ENCODE data around the gene TMEM108.

- no peak for TF ChIP-seq EZH2phosphoT487 (IDR thresholded peaks at IDR 0.05; ENCODE audit: borderline replicate concordance)
- TF ChIP-seq, protein P1, sequence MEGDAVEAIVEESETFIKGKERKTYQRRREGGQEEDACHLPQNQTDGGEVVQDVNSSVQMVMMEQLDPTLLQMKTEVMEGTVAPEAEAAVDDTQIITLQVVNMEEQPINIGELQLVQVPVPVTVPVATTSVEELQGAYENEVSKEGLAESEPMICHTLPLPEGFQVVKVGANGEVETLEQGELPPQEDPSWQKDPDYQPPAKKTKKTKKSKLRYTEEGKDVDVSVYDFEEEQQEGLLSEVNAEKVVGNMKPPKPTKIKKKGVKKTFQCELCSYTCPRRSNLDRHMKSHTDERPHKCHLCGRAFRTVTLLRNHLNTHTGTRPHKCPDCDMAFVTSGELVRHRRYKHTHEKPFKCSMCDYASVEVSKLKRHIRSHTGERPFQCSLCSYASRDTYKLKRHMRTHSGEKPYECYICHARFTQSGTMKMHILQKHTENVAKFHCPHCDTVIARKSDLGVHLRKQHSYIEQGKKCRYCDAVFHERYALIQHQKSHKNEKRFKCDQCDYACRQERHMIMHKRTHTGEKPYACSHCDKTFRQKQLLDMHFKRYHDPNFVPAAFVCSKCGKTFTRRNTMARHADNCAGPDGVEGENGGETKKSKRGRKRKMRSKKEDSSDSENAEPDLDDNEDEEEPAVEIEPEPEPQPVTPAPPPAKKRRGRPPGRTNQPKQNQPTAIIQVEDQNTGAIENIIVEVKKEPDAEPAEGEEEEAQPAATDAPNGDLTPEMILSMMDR (IDR thresholded peaks at IDR 0.05 in 2 of 3, conservative IDR thresholded peaks at IDR 0.05 in 1 of 3; ENCODE audit: borderline replicate concordance in 1 of 3, insufficient read depth in 1 of 3, low read depth in 2 of 3, low read length in 2 of 3): no peak
These were observed 158.3 kb downstream of the TMEM108 start for GRCh38 chr3:133196527-133196926.
